Osteocyte (in vitro differentiated cells): Measurements from ENCODE around the gene HS2ST1. TPM values are rescaled to one million over a fixed set of nuclear protein-coding genes. Genes with fewer than 3 reads are reported as not detected.
"Not testable (repeated sequence)": the region's sequence is repeated elsewhere in the genome, so short reads cannot be mapped to it uniquely, and the experiment has no call there.

Source experiments
- DNase-seq: peaks from one replicate; pipeline ENCODE4 v3.0.0; 2021; ENCODE audit warnings: mixed read lengths; ENCODE audit not compliant: unreplicated experiment; ENCODE audit errors: extremely low spot score
- H3K27ac Mint-ChIP-seq: one replicate; pipeline ENCODE4 v1.8.0; 2021; ENCODE audit warnings: mild to moderate bottlenecking, mixed read lengths; ENCODE audit not compliant: unreplicated experiment
- H3K27me3 Mint-ChIP-seq: one replicate; pipeline ENCODE4 v1.8.0; 2021; ENCODE audit warnings: mixed read lengths; ENCODE audit not compliant: unreplicated experiment
- H3K36me3 Mint-ChIP-seq: one replicate; pipeline ENCODE4 v1.8.0; 2021; ENCODE audit warnings: mixed read lengths; ENCODE audit not compliant: unreplicated experiment
- H3K4me1 Mint-ChIP-seq: one replicate; pipeline ENCODE4 v1.8.0; 2021; ENCODE audit warnings: mixed read lengths; ENCODE audit not compliant: unreplicated experiment
- H3K4me3 Mint-ChIP-seq: one replicate; pipeline ENCODE4 v1.8.0; 2021; ENCODE audit warnings: mild to moderate bottlenecking, moderate library complexity, mixed read lengths; ENCODE audit not compliant: unreplicated experiment
- H3K9me3 Mint-ChIP-seq: one replicate; pipeline ENCODE4 v1.8.0; 2021; ENCODE audit warnings: mixed read lengths; ENCODE audit not compliant: unreplicated experiment
- CTCF ChIP-seq: fragments of 200-600 bp; sonication (generic); IDR thresholded peaks from 2 replicates; pipeline ENCODE4 v1.5.0; 2021; ENCODE audit warnings: antibody characterized with exemption, mild to moderate bottlenecking, moderate library complexity
- total RNA-seq: library from RNA; stranded (reverse); gene quantifications from 2 replicates; pipeline ENCODE4 v1.2.1, GENCODE V29; 2021

HS2ST1 gene
- total RNA-seq, 1 donor from 2014 or later, result 26.8 TPM

GRCh38 chr1:86955678-86956077 is 41.2 kb downstream of the HS2ST1 start:
- peaks cover 2% of the 10 kb centered on the region for H3K4me1 Mint-ChIP-seq
- peaks cover 2% of the 10 kb centered on the region for H3K36me3 Mint-ChIP-seq
- no peaks in the 10 kb centered on the region for H3K27me3 Mint-ChIP-seq
- TF ChIP-seq CTCF, result no peak
- no peaks in the 10 kb centered on the region for H3K9me3 Mint-ChIP-seq
- H3K27ac Mint-ChIP-seq, result no peak overlapping the region
- no peak for DNase-seq
- no peak overlapping the region for H3K4me3 Mint-ChIP-seq

GRCh38 chr1:86956221-86956620 is 41.8 kb downstream of the HS2ST1 start:
- H3K4me1 Mint-ChIP-seq, result peaks cover 2% of the 10 kb centered on the region
- H3K9me3 Mint-ChIP-seq, result no peaks in the 10 kb centered on the region
- H3K36me3 Mint-ChIP-seq, result peaks cover 2% of the 10 kb centered on the region

GRCh38 chr1:86957221-86957620 is 42.8 kb downstream of the HS2ST1 start:
- no peaks in the 10 kb centered on the region for H3K9me3 Mint-ChIP-seq
- H3K27me3 Mint-ChIP-seq, result no peaks in the 10 kb centered on the region
- peaks cover 2% of the 10 kb centered on the region for H3K4me1 Mint-ChIP-seq

More at GRCh38 chr1:86956221-86956620, 41.8 kb downstream of the HS2ST1 start:
- Mint-ChIP-seq H3K27ac (no peak overlapping the region), H3K4me3 (no peak overlapping the region), H3K27me3 (no peaks in the 10 kb centered on the region)
- TF ChIP-seq CTCF, result no peak
- no peak for DNase-seq

GRCh38 chr1:86960548-86960947 is 46.1 kb downstream of the HS2ST1 start:
- no peaks in the 10 kb centered on the region for H3K9me3 Mint-ChIP-seq
- H3K36me3 Mint-ChIP-seq, result peaks cover 2% of the 10 kb centered on the region
- H3K4me1 Mint-ChIP-seq, result peaks cover 2% of the 10 kb centered on the region

More at GRCh38 chr1:86957221-86957620, 42.8 kb downstream of the HS2ST1 start:
- no peak overlapping the region for H3K27ac Mint-ChIP-seq
- H3K36me3 Mint-ChIP-seq, result peaks cover 2% of the 10 kb centered on the region
- H3K4me3 Mint-ChIP-seq, result no peak overlapping the region
- TF ChIP-seq CTCF, result no peak
- no peak for DNase-seq

GRCh38 chr1:86963841-86964240 is 49.4 kb downstream of the HS2ST1 start:
- H3K27ac Mint-ChIP-seq, H3K4me3 Mint-ChIP-seq, H3K36me3 Mint-ChIP-seq, H3K4me1 Mint-ChIP-seq, H3K9me3 Mint-ChIP-seq, H3K27me3 Mint-ChIP-seq, DNase-seq: not testable (repeated sequence)

More at GRCh38 chr1:86960548-86960947, 46.1 kb downstream of the HS2ST1 start:
- no peaks in the 10 kb centered on the region for H3K27me3 Mint-ChIP-seq
- no peak overlapping the region for H3K27ac Mint-ChIP-seq
- no peak for TF ChIP-seq CTCF
- no peak overlapping the region for H3K4me3 Mint-ChIP-seq
- DNase-seq, result no peak
